SK-N-MC (cell line): Measurements from ENCODE around the gene WDR64.

Source experiments
- DNase-seq: peaks from one replicate; pipeline ENCODE4 v3.0.0-alpha.2; 2011; ENCODE audit warnings: low read depth, low spot score
- H3K27ac ChIP-seq: fragments of 200-600 bp; sonication (generic); 2 replicates; pipeline ENCODE4 v1.5.1; 2016; ENCODE audit warnings: mixed run types
- H3K36me3 ChIP-seq: fragments of 200-600 bp; sonication (generic); 2 replicates; pipeline ENCODE4 v1.6.1; 2017; ENCODE audit warnings: antibody characterized with exemption, low read length, mixed read lengths; ENCODE audit not compliant: insufficient read depth
- H3K4me3 ChIP-seq: fragments of 200-600 bp; sonication (generic); 2 replicates; pipeline ENCODE4 v1.5.1; 2016
- H3K9ac ChIP-seq: fragments of 200-600 bp; sonication (generic); 2 replicates; pipeline ENCODE4 v1.8.0; 2017; ENCODE audit warnings: mixed run types, mixed read lengths; ENCODE audit not compliant: insufficient read length
- H3K9me3 ChIP-seq: fragments of 200-600 bp; sonication (generic); 2 replicates; pipeline ENCODE4 v1.6.1; 2017; ENCODE audit warnings: low read depth, mild to moderate bottlenecking, antibody characterized with exemption, low read length, moderate library complexity, mixed read lengths
- EZH2 ChIP-seq: fragments of 200-600 bp; sonication (generic); IDR thresholded peaks from one replicate; pipeline ENCODE4 v1.6.1; 2017; ENCODE audit warnings: antibody characterized with exemption
- FOXP2 ChIP-seq: optimal IDR thresholded peaks from 2 replicates; pipeline ENCODE3; 2011; ENCODE audit warnings: mild to moderate bottlenecking, moderate library complexity; ENCODE audit not compliant: insufficient read depth; ENCODE audit errors: extremely low read length, control extremely low read depth
- POLR2AphosphoS5 ChIP-seq: IDR thresholded peaks from 2 replicates; pipeline ENCODE4 v1.6.1; 2012; ENCODE audit warnings: mild to moderate bottlenecking, low read depth, low read length, borderline replicate concordance

WDR64 gene

DNA sequence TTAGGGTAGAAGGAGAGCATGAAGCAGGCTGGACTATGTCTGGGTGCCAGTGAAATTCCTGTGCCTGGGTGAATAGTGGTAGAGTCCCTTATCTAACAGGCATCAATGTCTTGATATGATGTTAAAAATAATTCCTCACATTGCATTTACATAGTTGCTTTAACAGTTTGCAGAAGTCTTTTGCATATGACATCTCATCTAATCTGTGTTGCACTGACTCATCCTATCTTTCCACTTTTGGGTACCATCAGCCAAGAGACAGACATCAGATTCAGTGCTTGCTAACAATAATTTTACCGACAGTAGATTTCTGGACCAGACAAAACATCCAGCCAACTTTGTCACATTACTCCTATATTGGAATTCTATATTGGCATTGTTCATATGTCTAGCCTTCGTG is 92.5 kb downstream of the WDR64 start:
- Histone ChIP-seq H3K36me3 (no peaks in the 10 kb centered on the region), H3K4me3 (no peak overlapping the region), H3K27ac (no peak overlapping the region), H3K9ac (no peak overlapping the region), H3K9me3 (no peaks in the 10 kb centered on the region)
- no peak for TF ChIP-seq EZH2
- TF ChIP-seq FOXP2 = no peak
- TF ChIP-seq POLR2AphosphoS5 = no peak
- no peak for DNase-seq

DNA sequence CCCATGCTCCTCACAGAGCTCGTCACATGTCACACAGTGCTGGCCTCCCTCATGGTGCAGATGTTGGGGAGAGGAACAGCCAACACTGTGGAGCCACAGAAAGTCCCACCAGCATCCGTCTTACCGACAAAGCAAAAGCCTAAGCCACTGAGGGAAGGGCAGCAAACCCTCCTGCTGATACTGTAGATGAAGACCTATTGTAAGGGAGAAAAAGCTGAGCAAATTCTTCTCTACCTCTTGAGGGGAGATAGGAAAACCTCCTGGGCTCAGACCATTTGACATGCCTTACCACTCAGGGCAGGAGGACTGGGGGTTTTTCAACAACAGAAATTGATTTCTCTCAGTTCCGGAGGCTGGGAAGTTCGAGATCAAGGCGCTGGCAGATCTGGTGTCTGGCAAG is 95.9 kb downstream of the WDR64 start:
- no peak overlapping the region for H3K9ac ChIP-seq
- H3K9me3 ChIP-seq = no peaks in the 10 kb centered on the region
- H3K4me3 ChIP-seq = no peak overlapping the region
- H3K27ac ChIP-seq = no peak overlapping the region
- no peak for DNase-seq
- no peak for TF ChIP-seq POLR2AphosphoS5
- no peak for TF ChIP-seq EZH2
- TF ChIP-seq FOXP2 = no peak
- H3K36me3 ChIP-seq = no peaks in the 10 kb centered on the region

DNA sequence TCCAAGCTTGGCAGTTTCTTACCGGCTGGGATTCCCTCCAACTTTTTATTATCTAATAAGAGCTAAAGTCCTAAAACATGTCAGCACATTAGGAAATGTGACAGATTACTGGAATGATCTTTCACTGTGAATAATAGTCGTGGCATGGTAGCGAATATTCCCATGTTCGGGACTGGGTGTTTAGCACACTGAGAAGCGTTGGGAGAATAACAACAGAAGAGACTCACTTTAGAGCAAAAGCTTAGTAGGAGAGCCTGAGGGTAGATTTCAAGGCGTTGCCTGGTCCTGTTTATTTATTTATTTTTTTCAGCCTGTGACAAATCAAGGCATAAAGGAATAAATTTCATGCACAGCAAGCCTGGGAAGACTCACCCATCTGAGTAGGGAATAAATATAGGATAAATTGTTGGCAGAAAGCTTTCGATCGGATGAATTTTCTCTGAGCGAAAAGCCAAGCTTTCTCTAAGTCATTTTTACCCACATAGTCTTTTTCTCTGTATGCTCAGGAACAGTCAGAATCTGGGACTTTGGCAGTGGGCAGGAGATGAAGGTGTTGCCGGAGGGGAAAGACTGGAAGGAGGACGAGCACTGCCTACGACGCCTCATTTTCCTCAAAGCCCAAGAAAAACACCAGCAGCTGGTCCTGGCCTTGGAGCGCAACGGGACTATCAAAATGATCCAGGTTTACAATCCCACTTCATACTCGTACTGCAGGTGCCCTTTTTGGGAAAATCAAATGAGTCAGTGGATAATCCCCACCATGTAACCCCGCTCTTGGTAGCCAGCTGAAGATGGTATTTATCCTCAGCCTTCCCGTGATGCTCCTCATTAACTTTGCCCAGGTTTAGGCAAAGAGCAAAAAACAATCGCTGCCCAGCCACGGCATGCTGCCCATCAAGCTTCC is 97.2 kb downstream of the WDR64 start:
- H3K9ac ChIP-seq = peak overlapping the region; percentile 48
- H3K27ac ChIP-seq = peak overlapping the region; percentile 78; the same call in 1 of the 2 replicates
- no peaks in the 10 kb centered on the region for H3K36me3 ChIP-seq
- no peaks in the 10 kb centered on the region for H3K9me3 ChIP-seq
- peak; percentile 14 for DNase-seq
- TF ChIP-seq EZH2 (no peak), POLR2AphosphoS5 (no peak), FOXP2 (no peak)
- H3K4me3 ChIP-seq = peak overlapping the region; percentile 65

DNA sequence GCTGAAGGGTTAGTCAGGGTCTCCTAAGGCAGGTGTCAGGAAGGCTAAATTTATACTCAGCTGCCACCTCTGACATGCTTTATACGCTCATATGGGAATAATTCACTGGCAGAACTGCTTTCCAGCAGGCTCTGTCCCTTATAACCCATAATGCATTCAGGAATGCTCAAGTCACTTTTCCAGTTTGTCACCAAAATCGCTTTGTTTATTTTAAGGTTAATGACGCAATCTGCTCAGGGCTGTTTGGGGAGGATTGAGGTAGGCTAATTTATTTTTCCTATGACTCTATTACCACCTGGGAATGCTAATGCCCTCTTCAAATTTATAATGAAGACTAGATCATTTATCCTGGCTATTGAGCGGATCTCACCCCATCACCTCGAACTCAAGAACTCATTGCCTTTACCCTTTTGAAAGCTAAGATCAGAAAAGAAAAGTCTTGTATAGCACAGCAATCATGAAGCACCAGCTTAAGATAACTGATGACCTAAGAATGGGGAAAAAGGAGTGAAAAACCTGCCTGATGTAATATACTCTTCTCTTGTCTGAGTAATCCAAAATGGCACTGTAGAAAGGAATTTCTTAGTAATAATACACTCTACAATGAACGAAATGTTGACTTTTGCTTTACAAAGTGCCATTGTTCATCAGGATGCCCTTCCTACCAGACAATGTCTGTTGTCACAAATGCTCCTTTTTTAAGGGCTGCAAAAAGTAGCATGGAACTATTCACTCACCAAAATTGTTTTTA is 98.0 kb downstream of the WDR64 start:
- Histone ChIP-seq H3K9me3 (no peaks in the 10 kb centered on the region), H3K9ac (no peak overlapping the region), H3K4me3 (no peak overlapping the region), H3K36me3 (no peaks in the 10 kb centered on the region), H3K27ac (no peak overlapping the region)
- no peak for DNase-seq
- TF ChIP-seq POLR2AphosphoS5 (no peak), FOXP2 (no peak), EZH2 (no peak)

DNA sequence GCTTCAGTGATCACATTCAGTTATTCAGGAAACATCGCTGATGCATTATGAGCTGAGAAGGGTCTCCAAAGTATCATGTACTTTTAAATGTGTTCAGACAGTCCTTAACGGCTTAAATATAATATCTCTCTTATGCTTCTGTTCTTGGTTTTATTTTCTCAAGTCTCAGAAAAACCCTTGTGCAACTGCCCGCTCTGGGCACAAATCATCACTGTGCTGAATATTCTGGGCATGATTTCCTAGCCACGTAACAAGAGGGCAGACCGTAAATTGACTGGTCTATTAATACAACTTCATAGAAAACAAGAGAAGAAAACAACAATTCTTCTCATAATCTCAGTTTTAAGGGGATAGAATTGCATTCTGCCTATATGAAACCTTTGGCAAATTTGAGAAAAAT is 99.4 kb downstream of the WDR64 start:
- no peaks in the 10 kb centered on the region for H3K36me3 ChIP-seq
- TF ChIP-seq EZH2 (no peak), FOXP2 (no peak), POLR2AphosphoS5 (no peak)
- DNase-seq = no peak
- no peak overlapping the region for H3K27ac ChIP-seq
- no peaks in the 10 kb centered on the region for H3K9me3 ChIP-seq
- no peak overlapping the region for H3K4me3 ChIP-seq
- H3K9ac ChIP-seq = no peak overlapping the region

DNA sequence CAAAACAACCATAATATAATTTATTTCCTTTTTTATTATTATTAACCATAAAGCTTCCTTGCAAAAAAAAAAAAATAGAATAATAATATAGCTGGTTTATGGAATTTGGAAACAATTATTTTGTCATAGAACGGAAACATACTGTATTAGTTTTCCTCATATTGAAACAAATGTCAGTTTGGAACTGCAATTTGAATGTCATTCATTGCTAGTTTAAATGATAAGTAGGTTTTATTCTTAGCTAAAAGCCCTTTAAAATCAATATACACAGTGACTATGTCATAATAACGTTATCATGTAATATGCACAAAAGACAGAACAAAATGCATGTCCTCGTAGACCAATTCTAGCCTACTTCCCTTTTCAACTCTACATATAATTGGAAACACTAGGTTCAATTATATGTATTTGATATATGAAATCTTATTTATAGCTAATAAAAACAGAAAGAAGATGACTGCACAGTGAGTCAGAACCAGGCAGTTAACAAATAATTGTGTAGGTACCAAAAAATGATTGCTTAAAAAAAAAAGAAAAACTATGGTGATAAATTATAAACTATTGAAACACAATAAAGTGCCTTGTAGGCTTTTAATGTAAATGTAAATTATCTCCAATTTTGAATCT is 110.7 kb downstream of the WDR64 start:
- no peak overlapping the region for H3K27ac ChIP-seq
- DNase-seq = no peak
- no peaks in the 10 kb centered on the region for H3K9me3 ChIP-seq
- TF ChIP-seq FOXP2 (no peak), POLR2AphosphoS5 (no peak), EZH2 (no peak)
- H3K9ac ChIP-seq = no peak overlapping the region
- no peak overlapping the region for H3K4me3 ChIP-seq
- no peaks in the 10 kb centered on the region for H3K36me3 ChIP-seq

DNA sequence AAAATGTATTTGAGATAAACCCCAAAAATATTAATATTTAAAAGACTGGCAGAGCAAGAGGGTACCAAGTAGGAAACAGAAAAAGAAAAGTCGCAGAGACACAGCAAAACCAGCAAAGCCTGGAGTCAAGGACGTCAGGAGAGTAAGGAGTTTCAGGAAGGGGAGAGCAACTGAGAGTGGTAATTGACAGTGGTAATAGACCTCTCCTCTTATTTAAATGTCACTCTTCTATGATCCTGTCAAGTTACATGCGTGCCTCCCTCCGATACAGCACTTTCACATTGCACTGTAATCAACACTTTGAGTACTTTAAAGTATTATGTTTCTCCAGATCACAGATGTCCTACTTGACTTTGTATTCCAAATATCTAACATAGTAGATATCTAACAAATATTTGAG is 113.3 kb downstream of the WDR64 start:
- no peak for TF ChIP-seq POLR2AphosphoS5
- no peak for TF ChIP-seq FOXP2
- no peak for TF ChIP-seq EZH2
- H3K36me3 ChIP-seq = no peaks in the 10 kb centered on the region
- no peak overlapping the region for H3K9ac ChIP-seq
- no peaks in the 10 kb centered on the region for H3K9me3 ChIP-seq
- H3K4me3 ChIP-seq = no peak overlapping the region
- DNase-seq = no peak
- no peak overlapping the region for H3K27ac ChIP-seq

DNA sequence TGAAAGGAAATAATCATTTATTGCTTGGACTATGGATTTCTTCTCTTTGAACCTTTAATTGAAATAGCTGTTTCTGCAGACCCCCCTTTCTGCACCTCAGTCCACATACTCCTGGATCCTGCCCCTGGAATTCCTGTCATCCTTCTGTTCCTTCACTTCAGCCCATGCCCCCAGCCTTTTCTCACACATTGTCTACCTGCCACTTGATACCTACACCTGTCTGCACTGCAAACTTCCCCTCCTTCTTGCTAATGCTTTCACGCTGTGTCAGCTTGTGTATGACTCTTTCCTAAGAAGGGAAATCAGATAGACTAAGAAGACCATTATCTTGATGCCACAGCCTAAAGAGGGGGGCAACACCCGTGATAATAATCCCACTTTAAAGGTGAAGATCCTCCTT is 115.7 kb downstream of the WDR64 start:
- TF ChIP-seq POLR2AphosphoS5 (no peak), EZH2 (no peak), FOXP2 (no peak)

More for the DNA sequence above, 115.7 kb downstream of the WDR64 start:
- Histone ChIP-seq H3K36me3 (no peaks in the 10 kb centered on the region), H3K9ac (no peak overlapping the region), H3K4me3 (no peak overlapping the region), H3K27ac (no peak overlapping the region), H3K9me3 (no peaks in the 10 kb centered on the region)
- DNase-seq = no peak
